GM12892 (cell line): Measurements from ENCODE around the gene SYNE2.
"Not testable (repeated sequence)": the region's sequence is repeated elsewhere in the genome, so short reads cannot be mapped to it uniquely, and the experiment has no call there.

ENCODE experiments used
- DNase-seq: peaks from one replicate; pipeline ENCODE4 v3.0.0; 2011; ENCODE audit not compliant: insufficient read length
- FAIRE-seq: peaks from 2 replicates; lab custom pipeline; 2011; peaks lifted over from hg19 to GRCh38; lab: Jason Lieb, UNC
- POLR2A ChIP-seq: IDR thresholded peaks from 2 replicates; pipeline ENCODE4 v1.6.1; 2011; ENCODE audit warnings: low read depth, low read length, control low read depth
- POLR2AphosphoS5 ChIP-seq: IDR thresholded peaks from 2 replicates; pipeline ENCODE4 v1.6.1; 2011; ENCODE audit warnings: low read depth, low read length, control low read depth
- TAF1 ChIP-seq: IDR thresholded peaks from 2 replicates; pipeline ENCODE4 v1.6.1; 2011; ENCODE audit warnings: low read depth, mild to moderate bottlenecking, control low read depth, low read length, borderline replicate concordance

SYNE2 gene

DNA sequence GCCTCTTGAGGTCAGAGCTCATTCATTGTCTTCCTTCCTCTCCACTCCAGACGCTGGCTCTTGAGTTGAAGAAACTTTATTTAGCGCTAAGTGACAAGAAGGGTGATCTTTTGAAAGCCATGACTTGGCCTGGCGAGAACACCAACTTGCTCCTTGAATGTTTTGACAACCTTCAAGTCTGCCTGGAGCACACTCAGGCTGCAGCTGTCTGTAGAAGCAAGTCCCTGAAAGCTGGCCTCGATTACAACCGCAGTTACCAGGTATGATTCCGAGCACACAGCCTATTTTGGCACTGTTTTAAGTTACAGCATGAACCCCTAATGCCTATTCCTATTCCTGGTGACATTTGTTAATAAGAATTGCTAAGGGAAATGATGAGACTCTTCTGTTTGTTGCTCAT lies 273.7 kb downstream of the SYNE2 start:
- DNase-seq (no peak), FAIRE-seq (no peak)
- TF ChIP-seq POLR2A (no peak), TAF1 (no peak), POLR2AphosphoS5 (no peak)

GRCh38 chr14:64137657-64138290 lies 285.0 kb downstream of the SYNE2 start:
- FAIRE-seq = no peak
- no peak for DNase-seq

GRCh38 chr14:64147126-64147790 lies 294.5 kb downstream of the SYNE2 start:
- TF ChIP-seq POLR2A (no peak), POLR2AphosphoS5 (no peak), TAF1 (no peak)
- DNase-seq (no peak), FAIRE-seq (no peak)

More at GRCh38 chr14:64137657-64138290, 285.0 kb downstream of the SYNE2 start:
- TF ChIP-seq TAF1 (no peak), POLR2AphosphoS5 (no peak), POLR2A (no peak)

GRCh38 chr14:64149921-64150320 lies 297.1 kb downstream of the SYNE2 start:
- FAIRE-seq (no peak), DNase-seq (no peak)
- TF ChIP-seq TAF1 = no peak
- no peak for TF ChIP-seq POLR2A
- no peak for TF ChIP-seq POLR2AphosphoS5

DNA sequence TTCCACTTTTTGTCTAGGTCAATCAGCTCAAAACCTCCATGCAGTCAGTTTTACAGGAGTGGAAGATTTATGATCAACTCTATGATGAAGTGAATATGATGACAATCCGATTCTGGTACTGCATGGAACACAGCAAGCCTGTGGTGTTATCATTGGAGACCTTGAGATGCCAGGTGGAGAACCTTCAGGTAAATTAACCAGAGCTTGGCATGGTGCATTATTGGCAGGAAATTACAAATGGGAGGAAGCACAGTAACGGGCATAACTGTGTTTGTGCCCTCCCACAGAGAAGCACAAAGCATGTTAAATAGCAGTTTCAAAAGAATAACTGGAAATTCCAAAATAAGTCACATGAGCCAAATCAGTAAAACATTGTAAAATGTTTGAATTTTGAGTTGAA lies 305.8 kb downstream of the SYNE2 start:
- TF ChIP-seq TAF1 (no peak), POLR2AphosphoS5 (no peak), POLR2A (no peak)
- no peak for DNase-seq
- FAIRE-seq = peak; percentile 50

- no peak for DNase-seq
- FAIRE-seq = no peak
Observed at GRCh38 chr14:64159588-64159987, 306.8 kb downstream of the SYNE2 start.

GRCh38 chr14:64170181-64170580 lies 317.4 kb downstream of the SYNE2 start:
- DNase-seq (no peak), FAIRE-seq (no peak)
- TF ChIP-seq TAF1 = no peak
- no peak for TF ChIP-seq POLR2A

More at GRCh38 chr14:64159588-64159987, 306.8 kb downstream of the SYNE2 start:
- TF ChIP-seq POLR2AphosphoS5 (no peak), TAF1 (no peak), POLR2A (no peak)

- DNase-seq = no peak
- TF ChIP-seq POLR2AphosphoS5 = no peak
- FAIRE-seq = peak; percentile 63
Observed at GRCh38 chr14:64174922-64175782, 322.3 kb downstream of the SYNE2 start.

- no peak for FAIRE-seq
- no peak for DNase-seq
- TF ChIP-seq TAF1 (no peak), POLR2AphosphoS5 (no peak), POLR2A (no peak)
Observed at GRCh38 chr14:64176330-64176729, 323.5 kb downstream of the SYNE2 start.

GRCh38 chr14:64178814-64179213 lies 326.0 kb downstream of the SYNE2 start:
- FAIRE-seq (no peak), DNase-seq (no peak)
- no peak for TF ChIP-seq TAF1
- TF ChIP-seq POLR2A = no peak
- TF ChIP-seq POLR2AphosphoS5 = no peak

GRCh38 chr14:64182908-64183307 lies 330.1 kb downstream of the SYNE2 start:
- FAIRE-seq, DNase-seq: not testable (repeated sequence)
